Activated T-cell treated with anti-CD3 and anti-CD28 coated beads, Interleukin-2, amount 50 U/mL, for 72 hours (primary cell): ENCODE data around the gene ZFP3. TPM values are rescaled to one million over a fixed set of nuclear protein-coding genes. Genes with fewer than 3 reads are reported as not detected.
"Not testable (repeated sequence)": the region's sequence is repeated elsewhere in the genome, so short reads cannot be mapped to it uniquely, and the experiment has no call there.

Experiments
- ATAC-seq, 2 donors: fragments of 150-1000 bp; cut with Tn5 transposase; replicated peaks in 1 of 2; 2 replicates each; pipeline ENCODE4 v1.10.0; 2021; ENCODE audit warnings: moderate library complexity in 2 of 2, mild to moderate bottlenecking in 1 of 2
- DNase-seq, 2 donors: peaks; one replicate each; pipeline ENCODE4 v3.0.0; 2021 to 2022; ENCODE audit warnings: mixed read lengths in 1 of 2
- H3K27ac Mint-ChIP-seq: one replicate; pipeline ENCODE4 v1.8.0; 2022; ENCODE audit warnings: mild to moderate bottlenecking, moderate library complexity, mixed read lengths
- H3K27me3 Mint-ChIP-seq: one replicate; pipeline ENCODE4 v1.8.0; 2022; ENCODE audit warnings: low read depth, mixed read lengths
- H3K36me3 Mint-ChIP-seq, 2 donors: one replicate each; pipeline ENCODE4 v1.8.0; 2022; ENCODE audit warnings: mixed read lengths in 2 of 2, mild to moderate bottlenecking in 1 of 2; ENCODE audit not compliant: insufficient read depth in 2 of 2
- H3K4me1 Mint-ChIP-seq: one replicate; pipeline ENCODE4 v1.8.0; 2022; ENCODE audit warnings: low read depth, mixed read lengths
- H3K4me3 Mint-ChIP-seq, 2 donors: one replicate each; pipeline ENCODE4 v1.8.0; 2022; ENCODE audit warnings: mild to moderate bottlenecking in 2 of 2, mixed read lengths in 2 of 2, moderate library complexity in 2 of 2
- H3K9me3 Mint-ChIP-seq, 2 donors: one replicate each; pipeline ENCODE4 v1.8.0; 2022; ENCODE audit warnings: mixed read lengths in 2 of 2
- total RNA-seq, 2 donors: library from RNA; stranded (reverse); gene quantifications; one replicate each; pipeline ENCODE4 v1.2.3, GENCODE V29; 2022

ZFP3 gene
- total RNA-seq, 2 donors from 2014 or later = 3.1 to 3.6 TPM

DNA sequence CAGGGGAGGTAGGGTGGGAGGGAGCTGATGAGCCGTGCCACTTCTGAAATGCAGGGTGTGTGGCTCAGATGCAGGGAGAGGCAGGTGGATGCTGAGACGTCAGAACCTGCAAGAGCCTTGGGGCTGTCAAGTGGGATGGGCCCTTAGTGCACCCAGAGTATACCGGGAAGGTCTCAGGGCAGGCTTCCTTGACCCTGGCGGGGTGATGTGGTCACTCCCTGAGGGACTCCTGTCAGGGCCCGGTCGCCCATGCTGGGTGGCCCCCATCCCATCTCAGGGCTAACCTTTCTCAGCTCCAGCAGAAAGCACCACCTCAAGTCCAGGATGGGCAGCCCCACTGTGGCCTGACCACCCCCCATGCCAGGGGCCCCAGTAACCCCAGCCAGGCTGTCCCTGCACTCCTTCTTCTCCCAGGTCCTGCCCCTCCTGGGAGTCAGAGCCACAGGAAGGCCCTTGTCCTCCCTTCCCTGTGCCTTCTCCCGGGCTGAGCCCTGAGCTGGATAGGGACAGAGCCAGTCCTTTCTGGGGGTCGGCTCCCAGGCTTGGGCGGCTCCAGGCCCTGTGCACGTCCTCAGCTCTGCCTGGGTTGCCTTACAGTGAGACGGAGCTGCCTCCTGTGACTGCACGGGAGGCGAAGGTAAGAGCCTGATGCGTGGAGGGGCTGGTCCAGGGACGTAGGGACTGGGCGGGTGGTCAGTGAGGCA, 53.7 kb downstream of the ZFP3 start:
- not testable (repeated sequence) for H3K4me3 Mint-ChIP-seq, H3K9me3 Mint-ChIP-seq, H3K27me3 Mint-ChIP-seq, DNase-seq, ATAC-seq, H3K4me1 Mint-ChIP-seq, H3K27ac Mint-ChIP-seq, H3K36me3 Mint-ChIP-seq

DNA sequence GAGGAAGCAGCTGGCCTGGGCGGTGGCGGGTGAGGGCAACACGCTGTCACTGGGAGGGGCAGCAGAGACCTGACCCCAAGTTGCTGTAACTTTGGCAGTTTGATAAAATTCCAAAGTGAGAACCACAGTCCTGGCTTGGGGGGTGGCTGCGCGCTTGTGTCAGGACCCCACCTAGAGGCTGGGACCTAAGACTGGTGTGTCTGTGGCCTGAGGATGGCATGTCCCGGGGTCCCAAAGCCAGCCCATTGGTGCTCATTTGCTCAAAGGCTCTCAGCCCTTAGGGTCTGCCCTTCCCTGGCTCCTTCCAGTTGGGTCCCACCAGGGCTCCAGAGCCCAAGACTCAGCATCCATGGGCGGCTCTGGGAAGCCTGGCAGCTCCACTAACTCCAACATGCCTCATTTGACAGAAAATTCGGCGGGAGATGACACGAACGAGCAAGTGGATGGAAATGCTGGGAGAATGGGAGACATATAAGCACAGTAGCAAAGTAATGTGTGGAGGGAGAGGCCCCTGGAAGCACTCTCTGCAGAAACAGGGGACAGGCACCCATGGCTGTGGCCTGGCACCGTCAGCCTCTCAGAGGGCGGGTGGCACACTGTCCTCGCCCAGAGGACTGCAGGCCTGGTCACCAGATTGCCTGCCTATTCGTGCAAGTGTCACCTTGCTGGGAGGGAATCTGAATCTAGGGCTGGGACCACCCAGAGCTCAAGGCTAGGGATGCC, 54.4 kb downstream of the ZFP3 start:
- H3K9me3 Mint-ChIP-seq, H3K27me3 Mint-ChIP-seq, H3K4me1 Mint-ChIP-seq, H3K4me3 Mint-ChIP-seq, ATAC-seq, H3K36me3 Mint-ChIP-seq, DNase-seq, H3K27ac Mint-ChIP-seq: not testable (repeated sequence)

DNA sequence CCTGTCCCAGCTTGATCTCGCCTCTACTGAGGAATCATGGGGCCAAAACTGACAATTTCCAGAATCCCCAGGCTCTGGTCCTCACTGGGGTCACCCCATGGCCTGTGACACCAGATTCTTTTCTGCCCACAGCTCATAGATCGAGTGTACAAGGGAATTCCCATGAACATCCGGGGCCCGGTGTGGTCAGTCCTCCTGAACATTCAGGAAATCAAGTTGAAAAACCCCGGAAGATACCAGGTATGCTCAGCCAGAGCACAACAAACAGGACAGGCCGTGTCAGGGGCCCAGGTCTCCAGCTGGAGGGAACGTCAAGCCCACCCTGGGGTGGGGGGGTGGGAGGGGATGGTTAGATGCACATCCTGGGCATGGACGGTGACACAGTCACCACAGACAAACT, 55.0 kb downstream of the ZFP3 start:
- H3K27me3 Mint-ChIP-seq = no peaks in the 10 kb centered on the region
- no peaks in the 10 kb centered on the region for H3K36me3 Mint-ChIP-seq
- H3K4me3 Mint-ChIP-seq = no peak overlapping the region
- H3K9me3 Mint-ChIP-seq = no peaks in the 10 kb centered on the region
- no peak for DNase-seq
- no peak for ATAC-seq
- H3K27ac Mint-ChIP-seq = no peak overlapping the region
- no peaks in the 10 kb centered on the region for H3K4me1 Mint-ChIP-seq

DNA sequence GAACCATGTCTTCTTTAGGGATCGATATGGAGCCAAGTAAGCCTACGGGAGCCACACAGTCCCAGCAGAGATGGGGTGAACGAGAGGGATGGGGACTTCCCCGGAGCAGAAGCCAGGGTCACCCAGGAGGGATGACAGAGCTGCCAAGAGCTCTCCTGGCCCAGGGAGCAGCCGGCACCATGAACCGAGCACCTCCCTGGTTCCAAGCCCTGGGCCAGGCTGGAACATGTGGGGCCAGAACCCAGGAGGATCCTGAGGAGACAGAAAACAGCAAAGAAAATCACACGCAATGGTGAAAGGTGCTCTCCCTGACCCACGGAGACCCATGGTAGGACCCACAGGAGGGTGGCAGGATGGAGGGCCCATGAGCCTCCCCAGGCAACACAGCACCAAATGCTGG, 55.7 kb downstream of the ZFP3 start:
- ATAC-seq, H3K27ac Mint-ChIP-seq, H3K9me3 Mint-ChIP-seq, H3K4me1 Mint-ChIP-seq, H3K36me3 Mint-ChIP-seq, H3K4me3 Mint-ChIP-seq, H3K27me3 Mint-ChIP-seq, DNase-seq: not testable (repeated sequence)

DNA sequence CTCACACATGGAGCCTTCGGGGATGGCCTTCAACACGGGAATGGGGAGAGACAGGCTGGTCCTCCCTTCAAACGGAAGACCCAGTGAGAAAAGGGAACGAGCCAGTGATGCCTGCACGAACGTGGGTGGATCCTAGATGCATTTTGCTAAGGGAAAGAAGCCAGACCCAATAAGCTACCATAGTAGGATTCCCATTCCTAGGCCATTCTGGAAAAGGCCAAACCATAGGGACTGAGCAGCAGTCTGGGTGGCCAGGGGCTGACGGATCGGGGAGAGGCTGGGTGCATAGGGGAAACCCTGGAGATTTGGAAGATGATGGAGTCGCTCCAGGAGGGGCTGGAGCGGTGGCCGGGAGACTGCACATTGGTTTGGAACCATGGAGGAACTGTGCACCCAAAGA, 56.3 kb downstream of the ZFP3 start:
- not testable (repeated sequence) for H3K27ac Mint-ChIP-seq, ATAC-seq, H3K4me3 Mint-ChIP-seq, H3K9me3 Mint-ChIP-seq, H3K36me3 Mint-ChIP-seq, DNase-seq, H3K27me3 Mint-ChIP-seq, H3K4me1 Mint-ChIP-seq

DNA sequence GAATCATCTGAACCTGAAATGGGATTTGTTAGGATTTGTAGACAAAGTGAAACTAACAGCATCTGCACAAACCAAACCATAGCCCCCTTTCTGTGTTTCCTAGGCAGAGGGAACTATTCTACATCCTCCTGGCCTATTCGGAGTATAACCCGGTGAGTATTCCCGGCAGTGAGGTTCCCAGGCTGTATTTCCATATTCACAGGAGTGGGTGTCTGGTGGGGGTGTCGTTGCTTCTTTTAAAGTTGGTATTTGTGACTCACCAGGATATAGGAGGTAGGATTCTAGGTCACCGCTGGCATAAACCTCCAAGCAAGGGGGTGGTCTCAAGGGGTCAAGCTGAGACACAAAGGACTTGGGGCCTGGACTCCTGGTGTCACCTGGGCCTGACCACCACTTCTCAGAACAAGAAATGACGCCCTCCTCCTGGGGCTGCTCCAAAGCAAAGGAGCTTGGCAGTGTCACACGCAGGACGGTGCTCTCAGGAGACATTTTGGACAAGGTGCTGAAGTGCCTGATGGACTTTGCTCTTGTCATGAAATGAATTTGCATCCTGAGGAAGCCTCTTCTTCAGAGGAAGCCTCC, 57.0 kb downstream of the ZFP3 start:
- not testable (repeated sequence) for H3K9me3 Mint-ChIP-seq, H3K27ac Mint-ChIP-seq, H3K4me3 Mint-ChIP-seq, DNase-seq, ATAC-seq, H3K27me3 Mint-ChIP-seq, H3K4me1 Mint-ChIP-seq, H3K36me3 Mint-ChIP-seq

DNA sequence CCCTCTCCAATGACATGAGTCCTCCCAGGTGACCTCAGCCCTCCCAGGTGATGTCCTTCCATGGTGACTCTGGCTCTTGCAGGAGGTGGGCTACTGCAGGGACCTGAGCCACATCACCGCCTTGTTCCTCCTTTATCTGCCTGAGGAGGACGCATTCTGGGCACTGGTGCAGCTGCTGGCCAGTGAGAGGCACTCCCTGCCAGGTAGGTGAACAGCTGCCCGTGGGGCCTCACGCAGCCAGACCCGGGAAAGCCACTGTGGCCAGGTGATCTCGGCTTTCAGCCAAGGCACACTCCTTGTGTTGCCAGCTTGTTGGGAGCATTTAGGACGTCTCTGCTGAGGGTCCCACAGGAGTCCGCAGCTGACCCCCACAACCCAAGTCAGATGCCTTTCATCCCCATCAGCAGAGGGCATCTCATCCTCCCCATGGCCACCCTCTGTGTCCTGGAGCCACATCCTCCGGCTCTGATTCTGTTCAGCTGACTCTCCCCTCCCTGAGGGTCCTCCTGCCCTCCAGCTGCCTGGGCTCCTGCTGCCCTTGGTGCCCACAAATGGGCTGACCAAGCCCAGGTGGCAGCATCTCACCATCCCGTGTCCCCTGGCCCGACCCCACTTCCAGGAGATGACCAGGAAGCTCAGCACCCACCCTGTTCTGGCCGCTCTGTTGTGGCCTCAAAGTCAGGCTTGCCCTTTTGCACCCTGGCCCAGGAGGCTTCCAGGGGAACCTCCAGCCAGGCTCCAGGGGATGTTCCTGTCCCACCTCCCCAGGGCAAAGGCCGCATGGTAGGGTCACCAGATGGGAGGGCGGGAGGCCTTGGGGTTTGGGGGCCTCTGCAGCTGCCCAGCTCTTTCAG, 57.7 kb downstream of the ZFP3 start:
- no peak overlapping the region for H3K27ac Mint-ChIP-seq
- H3K4me1 Mint-ChIP-seq = no peaks in the 10 kb centered on the region
- no peak overlapping the region for H3K4me3 Mint-ChIP-seq
- H3K27me3 Mint-ChIP-seq = no peaks in the 10 kb centered on the region
- no peak for DNase-seq
- no peaks in the 10 kb centered on the region for H3K9me3 Mint-ChIP-seq
- ATAC-seq = no peak
- H3K36me3 Mint-ChIP-seq = no peaks in the 10 kb centered on the region

DNA sequence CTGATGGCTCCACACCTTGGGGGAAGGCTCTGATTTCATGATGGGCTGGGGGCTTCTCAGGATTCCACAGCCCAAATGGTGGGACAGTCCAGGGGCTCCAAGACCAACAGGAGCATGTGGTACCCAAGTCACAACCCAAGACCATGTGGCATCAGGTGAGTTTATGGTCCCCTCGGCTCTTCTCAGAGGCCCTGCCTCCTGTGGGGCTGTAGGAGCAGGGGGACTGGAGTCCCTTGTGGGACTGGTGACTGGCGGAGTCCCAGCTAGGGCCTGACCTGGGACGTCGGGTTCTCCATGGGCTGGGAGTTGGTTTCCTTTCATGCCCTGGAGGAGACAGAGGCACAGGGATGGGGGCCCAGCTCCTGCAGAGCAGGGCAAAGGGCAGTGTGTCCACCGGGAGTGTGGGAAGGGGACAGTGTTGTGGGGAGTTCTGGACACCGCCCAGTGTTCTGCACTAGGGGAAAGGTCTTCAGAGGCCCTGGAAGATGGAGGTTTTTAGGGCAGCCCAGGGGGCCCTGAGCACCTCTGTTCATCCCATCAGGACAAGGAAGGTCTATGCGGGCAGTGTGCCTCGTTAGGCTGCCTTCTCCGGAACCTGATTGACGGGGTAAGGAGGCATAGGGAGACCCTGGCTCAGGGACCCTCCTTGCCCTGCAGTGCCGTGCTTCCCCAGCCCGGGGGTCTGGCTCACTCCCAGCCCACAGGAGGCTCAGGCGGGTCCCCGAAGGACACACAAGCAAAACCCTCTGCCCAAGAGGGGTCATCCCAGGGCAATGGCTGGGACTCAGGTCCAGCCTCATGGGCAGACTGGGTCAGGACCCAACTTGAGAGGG, 58.5 kb downstream of the ZFP3 start:
- DNase-seq = not testable (repeated sequence)

DNA sequence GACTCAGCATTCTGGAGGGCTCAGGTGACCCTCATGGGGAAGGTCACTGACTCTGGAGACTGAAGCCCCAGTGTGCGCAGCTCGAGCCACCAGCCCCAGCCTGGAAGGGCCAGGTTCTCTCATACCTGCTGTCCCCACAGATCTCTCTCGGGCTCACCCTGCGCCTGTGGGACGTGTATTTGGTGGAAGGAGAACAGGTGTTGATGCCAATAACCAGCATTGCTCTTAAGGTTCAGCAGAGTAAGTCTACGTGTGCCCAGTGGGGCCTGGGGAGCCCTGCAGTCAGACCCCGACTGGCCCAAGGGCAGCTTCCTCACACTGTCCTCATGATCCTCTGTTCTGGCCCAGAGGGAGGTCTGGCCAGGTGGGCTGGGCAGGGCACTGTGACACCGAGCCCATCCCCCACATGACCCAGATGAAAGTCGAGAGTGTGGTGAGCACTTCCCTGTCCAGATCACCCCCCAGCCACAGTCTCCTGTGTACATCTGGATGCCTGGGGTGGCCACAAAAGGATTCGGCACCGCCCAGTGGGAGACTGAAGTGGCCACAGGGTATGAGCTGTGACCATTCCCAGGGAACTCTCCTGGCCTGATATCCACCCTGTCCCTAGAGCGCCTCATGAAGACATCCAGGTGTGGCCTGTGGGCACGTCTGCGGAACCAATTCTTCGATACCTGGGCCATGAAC, 59.4 kb downstream of the ZFP3 start:
- H3K27ac Mint-ChIP-seq, H3K4me1 Mint-ChIP-seq: not testable (repeated sequence)

More for the DNA sequence above, 58.5 kb downstream of the ZFP3 start:
- H3K4me1 Mint-ChIP-seq, H3K36me3 Mint-ChIP-seq, H3K27ac Mint-ChIP-seq, H3K27me3 Mint-ChIP-seq, H3K9me3 Mint-ChIP-seq, H3K4me3 Mint-ChIP-seq, ATAC-seq: not testable (repeated sequence)

DNA sequence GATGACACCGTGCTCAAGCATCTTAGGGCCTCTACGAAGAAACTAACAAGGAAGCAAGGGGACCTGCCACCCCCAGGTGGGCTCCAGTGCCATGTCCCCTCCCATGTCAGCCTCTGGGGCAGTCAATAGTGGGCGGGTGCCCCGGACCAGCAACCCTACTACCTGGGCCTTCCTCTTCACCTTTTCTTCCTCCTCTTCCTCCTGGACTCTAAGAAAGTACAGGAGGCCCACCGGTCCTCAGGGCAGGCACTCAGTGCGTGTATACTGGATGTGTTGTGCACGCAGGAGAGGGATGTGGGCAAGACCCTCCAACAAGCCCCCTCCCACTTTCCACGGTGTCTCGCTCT, 59.9 kb downstream of the ZFP3 start:
- not testable (repeated sequence) for H3K27me3 Mint-ChIP-seq, H3K36me3 Mint-ChIP-seq, H3K27ac Mint-ChIP-seq, ATAC-seq, H3K4me1 Mint-ChIP-seq, H3K4me3 Mint-ChIP-seq, H3K9me3 Mint-ChIP-seq, DNase-seq

More for the DNA sequence above, 59.4 kb downstream of the ZFP3 start:
- H3K36me3 Mint-ChIP-seq, H3K9me3 Mint-ChIP-seq, DNase-seq, H3K4me3 Mint-ChIP-seq, ATAC-seq, H3K27me3 Mint-ChIP-seq: not testable (repeated sequence)

DNA sequence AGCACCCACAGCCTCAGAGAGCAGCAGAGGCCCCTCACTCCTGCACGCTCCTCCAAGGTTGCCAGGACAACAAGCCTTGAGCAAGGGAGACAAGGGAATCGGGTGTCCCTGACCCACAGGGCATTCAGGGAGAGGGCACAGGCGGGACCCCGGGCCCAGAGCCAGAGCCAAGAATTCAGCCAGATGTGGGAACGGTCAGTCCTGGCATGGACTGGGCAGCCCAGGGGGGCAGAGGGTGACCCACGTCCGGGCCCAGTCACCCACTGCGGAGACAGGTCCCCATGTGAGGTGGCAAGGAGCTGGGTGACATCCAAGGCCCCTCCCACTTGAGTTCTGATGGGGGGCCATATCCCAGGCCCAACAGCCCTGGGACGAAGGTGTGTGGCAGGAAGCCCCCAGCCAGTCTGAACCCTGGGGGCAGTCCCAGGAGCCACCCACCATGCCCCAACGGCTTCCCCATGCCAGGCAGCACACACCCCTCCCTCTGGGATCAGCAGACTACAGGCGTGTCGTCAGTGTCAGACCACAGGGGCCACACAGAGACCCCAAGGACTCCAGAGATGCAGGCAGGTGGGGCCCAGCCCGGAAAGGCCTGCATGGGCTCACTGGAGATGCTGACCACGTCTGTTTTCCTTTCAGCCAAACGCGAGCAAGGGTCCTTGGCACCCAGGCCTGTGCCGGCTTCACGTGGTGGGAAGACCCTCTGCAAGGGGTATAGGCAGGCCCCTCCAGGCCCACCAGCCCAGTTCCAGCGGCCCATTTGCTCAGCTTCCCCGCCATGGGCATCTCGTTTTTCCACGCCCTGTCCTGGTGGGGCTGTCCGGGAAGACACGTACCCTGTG, 60.6 kb downstream of the ZFP3 start:
- no peaks in the 10 kb centered on the region for H3K9me3 Mint-ChIP-seq
- H3K36me3 Mint-ChIP-seq = no peaks in the 10 kb centered on the region
- no peak overlapping the region for H3K4me3 Mint-ChIP-seq
- no peak for DNase-seq
- H3K27me3 Mint-ChIP-seq = no peaks in the 10 kb centered on the region
- ATAC-seq = no peak
- H3K27ac Mint-ChIP-seq = no peak overlapping the region
- no peaks in the 10 kb centered on the region for H3K4me1 Mint-ChIP-seq

DNA sequence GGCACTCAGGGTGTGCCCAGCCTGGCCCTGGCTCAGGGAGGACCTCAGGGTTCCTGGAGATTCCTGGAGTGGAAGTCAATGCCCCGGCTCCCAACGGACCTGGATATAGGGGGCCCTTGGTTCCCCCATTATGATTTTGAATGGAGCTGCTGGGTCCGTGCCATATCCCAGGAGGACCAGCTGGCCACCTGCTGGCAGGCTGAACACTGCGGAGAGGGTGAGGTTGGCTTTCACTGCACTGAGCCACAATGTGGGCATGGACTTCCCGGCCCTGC, 61.1 kb downstream of the ZFP3 start:
- DNase-seq (no peak), ATAC-seq (no peak)
- Mint-ChIP-seq H3K4me3 (no peak overlapping the region), H3K4me1 (no peaks in the 10 kb centered on the region), H3K27ac (no peak overlapping the region), H3K27me3 (peaks cover 2% of the 10 kb centered on the region), H3K9me3 (no peaks in the 10 kb centered on the region), H3K36me3 (no peaks in the 10 kb centered on the region)
